K562 (cell line): Measurements from ENCODE around the gene CNN3. TPM values are rescaled to one million over a fixed set of nuclear protein-coding genes. Genes with fewer than 3 reads are reported as not detected.

Experiments
- ATAC-seq: fragments of 200-7000 bp; cut with Tn5 transposase; 3 replicates; pipeline ENCODE4 v1.9.1; 2020; ENCODE audit warnings: moderate library complexity
- BruUV-seq: library from RNA; stranded (reverse); fragments of 400-500 nt; replicated peaks from 2 replicates; lab custom pipeline; 2021; lab: Mats Ljungman, UMichigan
- CTCF ChIA-PET: fragments of 300-600 bp; formaldehyde crosslinking; extraction: SDS; loops from one replicate; lab custom pipeline; 2021; ENCODE audit warnings: low intra/inter-chr PET ratio; lab: Yijun Ruan, JAX
- POLR2A ChIA-PET: fragments of 300-600, 350-650 bp; sonication (Branson Sonifier 250); formaldehyde crosslinking; extraction: SDS; loops from one replicate; lab custom pipeline; 2021; ENCODE audit warnings: antibody characterized with exemption, inconsistent platforms; lab: Yijun Ruan, JAX
- DNase-seq, 4 experiments: peaks; one replicate each; pipeline versions ENCODE4 v3.0.0 to v3.0.0-alpha.2; 2011 to 2018; ENCODE audit warnings: low spot score in 3 of 4, mixed read lengths in 3 of 4; ENCODE audit errors: extremely low read depth in 1 of 4
- FAIRE-seq: peaks from 2 replicates; lab custom pipeline; 2011; peaks lifted over from hg19 to GRCh38; lab: Jason Lieb, UNC
- H2AFZ ChIP-seq: 2 replicates; pipeline ENCODE4 v1.6.0; 2011; ENCODE audit warnings: low read depth, low read length, control low read depth, inconsistent platforms
- H3K27ac ChIP-seq: fragments of 200-600 bp; 3 replicates; pipeline ENCODE4 v1.8.0; 2011; ENCODE audit warnings: low read depth, mild to moderate bottlenecking, control low read depth, inconsistent platforms, low read length, moderate library complexity, mixed read lengths; ENCODE audit errors: extremely low read depth
- H3K27me3 ChIP-seq, 2 experiments: fragments of 300-600 bp in 1 of 2; 2 replicates in 1 of 2; 3 replicates in 1 of 2; pipeline versions ENCODE4 v1.6.0 to v1.8.0; 2011; ENCODE audit warnings: inconsistent platforms in 2 of 2, low read length in 2 of 2, mild to moderate bottlenecking in 1 of 2, mixed read lengths in 1 of 2, moderate library complexity in 1 of 2; ENCODE audit not compliant: control insufficient read depth in 2 of 2, insufficient read depth in 2 of 2
- H3K36me3 ChIP-seq: fragments of 300-600 bp; 3 replicates; pipeline ENCODE4 v1.8.0; 2011; ENCODE audit warnings: mild to moderate bottlenecking, low read length, inconsistent platforms; ENCODE audit not compliant: control insufficient read depth, insufficient read depth
- H3K4me1 ChIP-seq, 2 experiments: fragments of 200-600 bp in 1 of 2; replicated peaks in 1 of 2; 2 replicates in 1 of 2; 3 replicates in 1 of 2; pipeline versions ENCODE4 v1.5.1 to v1.8.0; 2011; ENCODE audit warnings: inconsistent platforms in 2 of 2, low read length in 2 of 2, mild to moderate bottlenecking in 1 of 2, mixed read lengths in 1 of 2, moderate library complexity in 1 of 2; ENCODE audit not compliant: control insufficient read depth in 2 of 2, insufficient read depth in 2 of 2
- H3K4me2 ChIP-seq: 2 replicates; pipeline ENCODE4 v1.6.1; 2011; ENCODE audit warnings: low read length, control low read depth, inconsistent platforms, mixed read lengths; ENCODE audit not compliant: insufficient read depth
- H3K4me3 ChIP-seq: fragments of 200-600 bp; sonication (generic), shearing (Covaris generic); 2 replicates; pipeline ENCODE4 v1.5.1; 2016; ENCODE audit warnings: control low read depth, inconsistent platforms
- H3K79me2 ChIP-seq: fragments of 200-600 bp; 3 replicates; pipeline ENCODE4 v1.8.0; 2011; ENCODE audit warnings: low read length, inconsistent platforms; ENCODE audit not compliant: control insufficient read depth, insufficient read depth
- H3K9ac ChIP-seq, 2 experiments: 2 replicates each; pipeline versions ENCODE4 v1.6.0 to v1.6.1; 2011; ENCODE audit warnings: low read depth in 2 of 2, low read length in 2 of 2, control low read depth in 1 of 2, inconsistent platforms in 1 of 2, mild to moderate bottlenecking in 1 of 2, mixed read lengths in 1 of 2; ENCODE audit not compliant: insufficient read depth in 1 of 2
- H3K9me1 ChIP-seq: one replicate; pipeline ENCODE4 v1.6.0; 2011; ENCODE audit warnings: inconsistent platforms, mild to moderate bottlenecking, low read length, moderate library complexity; ENCODE audit not compliant: control insufficient read depth, insufficient read depth
- H3K9me3 ChIP-seq: replicated peaks from 2 replicates; pipeline ENCODE4 v1.5.1; 2011; ENCODE audit warnings: low read depth, low read length, inconsistent platforms; ENCODE audit not compliant: control insufficient read depth, insufficient read depth
- H4K20me1 ChIP-seq: replicated peaks from 2 replicates; pipeline ENCODE4 v1.6.1; 2011; ENCODE audit warnings: low read length, inconsistent platforms, mixed read lengths; ENCODE audit not compliant: control insufficient read depth, insufficient read depth
- ARHGAP35 ChIP-seq: fragments of 450-650 bp; IDR thresholded peaks from 2 replicates; pipeline ENCODE4 v1.6.1; 2018; ENCODE audit not compliant: partially characterized antibody
- CEBPB ChIP-seq: fragments of 450-650 bp; IDR thresholded peaks from 2 replicates; pipeline ENCODE4 v1.6.1; 2016; ENCODE audit warnings: missing genetic modification characterization, missing compliant biosample characterization
- FOXK2 ChIP-seq, 2 experiments: fragments of 450-650 bp; IDR thresholded peaks in 1 of 2; conservative IDR thresholded peaks in 1 of 2; 2 replicates each; pipeline ENCODE4 v1.6.1; 2016; ENCODE audit warnings: low read depth in 2 of 2, mild to moderate bottlenecking in 1 of 2
- GABPA ChIP-seq: fragments of 200-800 bp; sonication (Bioruptor generic); conservative IDR thresholded peaks from 2 replicates; pipeline ENCODE4 v1.6.1; 2016; ENCODE audit warnings: low read depth, missing genetic modification characterization, missing compliant biosample characterization
- HDAC1 ChIP-seq, 2 experiments: fragments of 450-650 bp; IDR thresholded peaks; 2 replicates each; pipeline ENCODE4 v1.6.1; 2016 to 2017; ENCODE audit warnings: inconsistent platforms in 1 of 2, mild to moderate bottlenecking in 1 of 2, moderate library complexity in 1 of 2
- KLF13 ChIP-seq: fragments of 450-650 bp; IDR thresholded peaks from 2 replicates; pipeline ENCODE4 v1.6.1; 2016; ENCODE audit warnings: missing genetic modification characterization, low read depth, mild to moderate bottlenecking, missing compliant biosample characterization, moderate library complexity, borderline replicate concordance
- NCOA1 ChIP-seq: fragments of 450-650 bp; IDR thresholded peaks from 2 replicates; pipeline ENCODE4 v1.6.1; 2016; ENCODE audit warnings: low read depth
- NR2F6 ChIP-seq: fragments of 450-650 bp; formaldehyde crosslinking; IDR thresholded peaks from 2 replicates; pipeline ENCODE4 v1.4.0; 2020; ENCODE audit warnings: mild to moderate bottlenecking
- PTBP1 ChIP-seq: fragments of 200-400 bp; formaldehyde crosslinking; IDR thresholded peaks from 2 replicates; pipeline ENCODE4 v1.6.1; 2017; ENCODE audit warnings: low read depth, low read length
- PURB ChIP-seq: sonication (generic); formaldehyde crosslinking; IDR thresholded peaks from 2 replicates; pipeline ENCODE4 v1.9.0; 2021; ENCODE audit warnings: low read depth, mild to moderate bottlenecking, missing genetic modification reagents
- ZNF644 ChIP-seq: fragments of 200-800 bp; sonication (Bioruptor generic); IDR thresholded peaks from 2 replicates; pipeline ENCODE4 v1.6.1; 2016; ENCODE audit warnings: low read depth, missing genetic modification characterization, missing compliant biosample characterization
- WGBS: fragments of 100-300 bp; shearing (Covaris generic); methylation state at CpG from one replicate; pipeline ENCODE4 v1.1.6; 2016; ENCODE audit warnings: low coverage, mixed read lengths; ENCODE audit not compliant: insufficient coverage; ENCODE audit errors: missing lambda C conversion rate; 5-methylcytosine and 5-hydroxymethylcytosine counted together
- in situ Hi-C: fragments of 300-500 bp; cut with MboI; formaldehyde crosslinking; loops from 4 replicates; pipeline ENCODE4 v1.15.0; 2018; ENCODE audit warnings: inconsistent platforms, mixed read lengths
- intact Hi-C: fragments of 100-400 bp; cut with micrococcal nuclease; formaldehyde crosslinking; loops from 2 replicates; pipeline ENCODE4 v1.14.2; 2022
- polyA plus RNA-seq, 8 experiments: library from polyadenylated mRNA; depleted of rRNA in 4 of 8; stranded (reverse) in 5 of 8; unstranded in 3 of 8; fragments of >200 nt; fragmentation: Nextera tagmentation in 2 of 8; fragmentation: Illumina TruSeq in 1 of 8; extraction: Ambion mirVana in 2 of 8; extraction: Trizol in 1 of 8; gene quantifications; 2 replicates each; pipeline versions ENCODE4 v1.2.1 to v1.2.3, GENCODE V29; 2011 to 2014; ENCODE audit warnings: inconsistent platforms in 1 of 8, missing spikeins in 1 of 8
- total RNA-seq, 7 experiments: library from RNA; depleted of rRNA in 6 of 7; stranded (reverse); fragments of >200 nt in 6 of 7; fragmentation: Illumina TruSeq in 2 of 7; extraction: Trizol in 2 of 7; gene quantifications; 2 replicates each; pipeline versions ENCODE4 v1.2.1 to v1.2.3, GENCODE V29; 2011 to 2021; ENCODE audit warnings: low replicate concordance in 1 of 7
- TF ChIP-seq, protein P1 (sequence below): fragments of 250-450 bp; sonication (Bioruptor Pico); IDR thresholded peaks from 2 replicates; pipeline ENCODE4 v1.5.0; 2020; ENCODE audit warnings: mild to moderate bottlenecking, borderline replicate concordance

The CNN3 gene
- total and polyA plus RNA-seq, 9 of the 15 experiments (the other 6 are each of a cell fraction or from before 2014, with no cell fraction given): 0.06 to 0.62 (median 0.18) TPM; not detected in 4

DNA sequence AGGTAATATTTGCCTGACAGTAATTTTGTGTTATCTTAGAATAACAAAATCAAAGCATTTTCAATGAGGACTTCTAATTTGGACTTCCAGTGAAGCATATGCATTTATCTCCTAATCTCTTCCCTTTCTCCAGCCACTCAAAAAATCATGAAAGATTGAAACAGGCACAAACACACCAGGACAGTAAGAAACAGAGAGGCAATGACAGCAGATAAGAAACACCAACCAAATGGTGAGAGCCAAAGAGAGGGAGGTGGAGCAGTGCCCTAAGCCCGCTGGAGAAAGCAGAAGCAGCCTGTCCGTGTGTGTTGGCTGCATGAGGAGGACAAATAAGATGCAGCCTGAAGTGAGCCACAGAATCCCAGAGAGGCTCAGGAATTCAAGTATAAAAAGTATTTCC is 67.7 kb downstream of the CNN3 start:
- ATAC-seq (no peak), DNase-seq (no peak), FAIRE-seq (no peak)
- H3K79me2 ChIP-seq: no peaks in the 10 kb centered on the region
- intact Hi-C loops (no loop called here), in situ Hi-C loops (loop anchor here (5.0 to 10.0 kb wide), 2 partner anchors 183 to 386 kb away; no protein-coding TSS in a partner anchor)
- no peaks in the 10 kb centered on the region for H4K20me1 ChIP-seq
- no peak overlapping the region for H3K4me2 ChIP-seq
- BruUV-seq: no TSS peak
- H3K9me1 ChIP-seq: no peaks in the 10 kb centered on the region
- no peak overlapping the region for H2AFZ ChIP-seq
- TF ChIP-seq PTBP1: no peak
- TF ChIP-seq, protein P1, sequence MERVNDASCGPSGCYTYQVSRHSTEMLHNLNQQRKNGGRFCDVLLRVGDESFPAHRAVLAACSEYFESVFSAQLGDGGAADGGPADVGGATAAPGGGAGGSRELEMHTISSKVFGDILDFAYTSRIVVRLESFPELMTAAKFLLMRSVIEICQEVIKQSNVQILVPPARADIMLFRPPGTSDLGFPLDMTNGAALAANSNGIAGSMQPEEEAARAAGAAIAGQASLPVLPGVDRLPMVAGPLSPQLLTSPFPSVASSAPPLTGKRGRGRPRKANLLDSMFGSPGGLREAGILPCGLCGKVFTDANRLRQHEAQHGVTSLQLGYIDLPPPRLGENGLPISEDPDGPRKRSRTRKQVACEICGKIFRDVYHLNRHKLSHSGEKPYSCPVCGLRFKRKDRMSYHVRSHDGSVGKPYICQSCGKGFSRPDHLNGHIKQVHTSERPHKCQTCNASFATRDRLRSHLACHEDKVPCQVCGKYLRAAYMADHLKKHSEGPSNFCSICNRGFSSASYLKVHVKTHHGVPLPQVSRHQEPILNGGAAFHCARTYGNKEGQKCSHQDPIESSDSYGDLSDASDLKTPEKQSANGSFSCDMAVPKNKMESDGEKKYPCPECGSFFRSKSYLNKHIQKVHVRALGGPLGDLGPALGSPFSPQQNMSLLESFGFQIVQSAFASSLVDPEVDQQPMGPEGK (CRISPR knock-in tag): no peak
- TF ChIP-seq FOXK2 (conservative IDR thresholded peaks at IDR 0.05 in 1 of 2, IDR thresholded peaks at IDR 0.05 in 1 of 2; ENCODE audit: low read depth in 2 of 2): no peak
- TF ChIP-seq NR2F6 (CRISPR knock-in tag): no peak
- no peak for TF ChIP-seq ARHGAP35
- TF ChIP-seq ZNF644 (tag): no peak
- no peak for TF ChIP-seq GABPA (tag)
- TF ChIP-seq KLF13 (tag): no peak
- no peak for TF ChIP-seq CEBPB (tag)
- TF ChIP-seq PURB (CRISPR knock-in tag): no peak
- TF ChIP-seq HDAC1 (IDR thresholded peaks at IDR 0.05): no peak
- no peak for TF ChIP-seq NCOA1
- no peaks in the 10 kb centered on the region; a peak in 1 of 5 replicates for H3K4me1 ChIP-seq
- POLR2A ChIA-PET: no interaction called here
- H3K9me3 ChIP-seq: no peaks in the 10 kb centered on the region
- CTCF ChIA-PET: no interaction called here
- no peaks in the 10 kb centered on the region for H3K36me3 ChIP-seq
- 0% methylated on average over 2 of the region's 2 CpGs for WGBS
- no peak overlapping the region for H3K4me3 ChIP-seq
- peaks cover 3 to 14% of the 10 kb centered on the region in 2 experiments; a peak in 4 of 5 replicates for H3K27me3 ChIP-seq
- H3K27ac ChIP-seq: no peak overlapping the region
- H3K9ac ChIP-seq: no peak overlapping the region
